CD1c-positive myeloid dendritic cell (primary cell): ENCODE data around the gene ZMYND8.

Experiments used
- DNase-seq: peaks from one replicate; pipeline ENCODE4 v3.0.0-alpha.2; 2016; ENCODE audit errors: extremely low spot score

The ZMYND8 gene

DNA sequence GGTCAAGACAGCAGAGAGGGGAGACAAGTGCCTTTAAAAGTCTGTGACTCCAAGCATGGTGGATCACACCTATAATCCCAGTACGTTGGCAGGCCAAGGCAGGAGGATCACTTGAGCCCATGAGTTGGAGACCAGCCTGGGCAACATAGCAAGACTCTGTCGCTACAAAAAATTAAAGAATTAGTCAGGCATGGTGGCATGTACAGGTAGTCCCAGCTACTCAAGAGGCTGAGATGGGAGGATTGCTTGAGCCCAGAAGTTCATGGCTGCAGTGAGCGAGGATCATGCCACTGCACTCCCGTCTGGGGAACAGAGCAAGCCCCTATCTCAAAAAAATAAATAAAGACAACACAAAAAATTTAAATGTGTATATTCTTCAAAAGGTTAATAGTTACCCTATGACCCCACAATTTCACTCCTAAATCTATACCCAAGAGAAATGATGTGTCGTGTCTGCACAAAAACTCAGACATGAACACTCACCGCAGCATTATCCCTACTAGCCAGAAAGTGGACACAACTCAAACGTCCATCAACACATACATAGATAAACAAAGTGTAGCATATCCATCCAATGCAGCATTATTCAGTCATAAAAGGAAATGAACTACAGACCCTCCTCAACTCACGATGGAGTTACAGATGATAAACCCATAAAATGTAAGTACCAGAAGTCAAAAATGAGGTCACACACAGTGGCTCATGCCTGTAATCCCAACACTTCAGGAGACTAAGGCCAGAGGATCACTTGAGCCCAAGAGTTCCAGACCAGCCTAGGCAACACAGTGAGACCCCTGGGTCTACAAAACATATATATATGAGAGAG lies 23.9 kb downstream of the ZMYND8 start:
- no peak for DNase-seq

GRCh38 chr20:47330933-47331708 lies 25.4 kb downstream of the ZMYND8 start:
- DNase-seq = peak; percentile 17

- no peak for DNase-seq
These were observed 26.4 kb downstream of the ZMYND8 start for GRCh38 chr20:47330071-47330470.

- no peak for DNase-seq
These were observed 28.4 kb downstream of the ZMYND8 start for GRCh38 chr20:47328129-47328528.

DNA sequence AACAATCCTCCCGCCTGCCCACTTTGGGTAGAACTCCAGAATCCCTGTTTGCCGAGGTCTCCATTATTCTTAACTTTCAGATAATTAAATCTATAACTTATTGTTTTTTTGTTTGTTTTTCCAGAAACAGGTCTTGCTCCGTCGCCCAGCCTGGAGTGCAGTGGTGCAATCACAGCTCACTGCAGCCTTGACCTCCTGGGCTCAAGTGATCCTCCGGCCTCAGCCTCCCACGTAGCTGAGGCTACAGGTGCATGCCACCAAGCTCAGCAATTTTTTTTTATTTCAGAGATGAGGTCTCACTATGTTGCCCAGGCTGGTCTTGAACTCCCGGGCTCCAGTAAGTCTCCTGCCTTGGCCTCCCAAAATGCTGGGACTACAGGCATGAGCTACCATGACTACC lies 28.8 kb downstream of the ZMYND8 start:
- DNase-seq = no peak

- DNase-seq = no peak
These were observed 29.7 kb downstream of the ZMYND8 start for GRCh38 chr20:47326658-47327268.

DNA sequence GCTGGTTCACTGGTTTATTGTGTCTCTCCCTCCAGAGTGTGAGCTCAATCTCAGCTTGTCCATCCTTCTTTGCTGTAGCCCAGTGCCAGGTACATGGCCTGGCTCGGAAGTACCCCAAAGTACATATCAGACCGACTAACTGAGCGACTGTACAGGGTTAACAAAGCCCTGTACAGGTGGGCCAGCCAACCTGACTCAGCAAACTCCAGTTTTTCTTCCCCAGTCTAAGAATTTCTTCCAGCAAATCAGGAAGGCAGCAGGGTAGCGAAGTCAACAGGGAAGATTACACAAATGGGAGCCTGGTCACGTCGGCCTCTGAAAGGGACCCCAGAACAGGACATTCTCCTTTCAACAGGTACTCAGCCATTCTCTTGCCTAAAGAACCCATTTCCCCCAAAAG lies 31.3 kb downstream of the ZMYND8 start:
- no peak for DNase-seq

DNA sequence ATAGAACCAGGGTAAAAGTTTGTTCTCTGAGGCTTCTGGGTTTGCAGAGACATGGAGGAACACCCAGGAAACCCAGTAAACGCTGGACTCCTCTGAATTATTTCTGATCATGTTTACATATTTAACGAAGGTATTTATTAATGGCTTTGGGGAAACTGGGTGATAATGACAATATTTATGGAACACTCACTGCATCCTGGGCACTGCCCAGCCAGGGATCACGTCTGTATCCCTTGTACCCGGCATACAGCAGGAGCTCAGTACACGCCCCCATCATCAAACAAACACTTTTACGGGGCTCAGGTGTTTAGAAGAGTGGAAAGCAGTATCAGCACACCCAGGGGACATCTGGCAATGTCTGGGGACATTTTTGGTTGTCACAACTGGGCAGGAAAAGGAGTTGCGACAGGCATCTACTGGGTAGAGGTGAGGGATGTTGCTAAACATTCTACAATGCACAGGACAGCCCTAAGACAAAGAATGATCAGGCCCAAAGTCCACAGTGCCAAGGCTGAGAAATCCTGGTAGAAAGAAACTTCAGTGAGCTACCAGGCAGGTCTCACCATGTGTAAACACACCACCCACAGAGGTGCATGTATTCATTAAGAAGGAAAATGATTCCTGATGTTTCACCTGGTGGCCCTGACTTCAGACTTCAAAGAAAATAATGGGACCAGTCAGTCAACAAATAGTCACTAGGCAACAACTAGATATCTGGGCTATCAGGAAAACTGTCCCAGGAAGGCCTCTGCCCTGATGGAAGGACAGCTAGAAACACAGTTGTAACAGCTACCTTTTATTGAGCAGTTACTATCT lies 35.3 kb downstream of the ZMYND8 start:
- DNase-seq = no peak

GRCh38 chr20:47319517-47320252 lies 36.8 kb downstream of the ZMYND8 start:
- DNase-seq = peak; percentile 61

DNA sequence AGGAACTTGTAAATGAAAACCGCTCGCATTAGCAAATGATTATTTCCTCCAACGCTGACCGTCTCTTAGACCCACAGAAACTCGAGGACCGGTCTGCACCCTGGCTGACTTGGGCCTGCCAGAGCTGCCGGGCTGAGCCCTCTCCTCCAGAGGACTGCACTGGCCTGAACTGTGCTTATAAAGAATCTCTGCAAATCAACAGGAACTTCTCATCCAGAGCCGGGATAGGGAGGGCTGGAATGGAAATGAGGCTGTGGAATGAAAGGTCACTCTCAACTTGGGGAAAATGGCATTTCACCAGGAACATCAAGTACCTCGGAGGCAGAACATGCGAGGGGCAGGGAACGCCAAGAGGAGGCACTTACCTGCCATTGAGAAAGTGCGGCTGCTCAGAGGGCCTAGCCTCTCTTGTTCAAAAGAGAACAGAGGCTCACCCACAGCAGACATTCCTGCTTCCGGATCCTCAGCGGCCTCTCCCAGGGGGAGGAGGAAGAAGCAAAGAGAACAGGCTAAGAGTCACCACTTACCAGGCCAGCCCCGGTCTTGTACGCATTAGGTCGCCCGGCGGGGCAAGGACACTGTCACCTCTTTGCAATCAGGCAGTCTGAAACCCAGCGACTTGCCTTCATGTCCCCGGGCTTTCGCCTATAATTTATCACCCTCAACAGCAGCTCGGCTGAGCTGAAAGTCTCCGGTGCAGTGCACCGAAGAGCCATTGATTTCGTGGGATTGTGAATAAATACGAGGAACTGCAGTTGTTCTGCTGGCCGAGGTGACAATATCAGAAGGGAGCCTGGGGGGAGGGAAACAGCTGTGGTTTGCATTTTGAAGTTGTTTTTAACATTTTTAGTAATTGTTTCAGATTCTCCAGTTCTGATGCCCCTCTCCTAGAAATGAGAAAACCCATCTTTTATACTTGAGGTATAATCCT lies 37.6 kb downstream of the ZMYND8 start:
- DNase-seq = peak; percentile 80

GRCh38 chr20:47318027-47318585 lies 38.4 kb downstream of the ZMYND8 start:
- peak; percentile 80 for DNase-seq

DNA sequence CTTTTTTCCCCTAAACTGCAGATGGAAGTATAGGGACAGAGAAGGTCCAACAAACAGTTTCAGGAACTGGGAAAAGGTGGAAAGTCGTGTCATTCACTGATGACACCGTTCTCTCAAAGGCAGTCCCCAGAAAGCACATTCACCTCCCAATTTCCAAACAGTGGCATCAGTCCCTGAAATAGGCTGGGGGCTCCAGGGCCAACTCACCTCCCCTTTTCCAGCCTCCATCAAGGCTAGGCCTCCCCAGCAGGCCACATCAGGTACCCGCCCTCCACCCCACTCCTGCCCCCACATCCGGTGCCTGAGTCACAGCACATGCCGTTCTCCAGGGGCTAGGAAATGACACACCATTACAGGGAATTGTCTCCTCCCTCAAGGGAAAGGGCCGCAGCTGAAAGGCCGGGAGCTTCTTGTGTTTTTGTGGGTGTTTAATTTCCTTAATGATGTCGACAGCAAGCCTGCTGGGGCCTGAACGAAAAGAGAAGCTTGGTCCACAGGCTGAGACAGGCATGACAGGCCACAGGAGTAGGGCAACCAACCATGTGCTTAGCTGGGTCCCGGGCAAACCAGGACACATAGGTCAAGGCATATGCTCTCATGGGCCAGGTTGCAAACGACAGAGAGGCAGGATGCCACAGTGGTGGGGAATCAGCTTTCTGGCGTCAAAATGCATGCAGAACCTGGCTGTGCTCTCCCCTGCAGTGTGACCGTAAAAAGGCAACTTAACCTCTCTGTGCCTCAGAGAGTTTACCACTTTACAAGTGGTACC lies 39.2 kb downstream of the ZMYND8 start:
- DNase-seq = peak; percentile 93

DNA sequence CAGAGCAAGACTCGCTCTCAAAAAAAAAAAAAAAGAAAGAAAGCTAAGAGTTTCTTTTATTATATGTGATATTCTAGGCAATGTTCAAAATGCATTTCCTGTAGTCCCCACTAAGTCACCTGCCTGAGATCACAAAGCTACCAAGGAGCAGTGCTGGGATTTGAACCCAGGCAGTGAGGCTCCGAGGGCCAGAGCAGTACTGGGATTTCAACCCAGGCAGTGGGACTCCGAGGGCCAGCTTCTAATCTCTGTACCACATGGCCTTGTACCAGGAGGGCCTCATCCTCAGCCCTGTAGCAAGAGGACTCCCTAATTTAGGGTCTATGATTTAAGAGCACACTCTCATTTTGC lies 39.7 kb downstream of the ZMYND8 start:
- no peak for DNase-seq

DNA sequence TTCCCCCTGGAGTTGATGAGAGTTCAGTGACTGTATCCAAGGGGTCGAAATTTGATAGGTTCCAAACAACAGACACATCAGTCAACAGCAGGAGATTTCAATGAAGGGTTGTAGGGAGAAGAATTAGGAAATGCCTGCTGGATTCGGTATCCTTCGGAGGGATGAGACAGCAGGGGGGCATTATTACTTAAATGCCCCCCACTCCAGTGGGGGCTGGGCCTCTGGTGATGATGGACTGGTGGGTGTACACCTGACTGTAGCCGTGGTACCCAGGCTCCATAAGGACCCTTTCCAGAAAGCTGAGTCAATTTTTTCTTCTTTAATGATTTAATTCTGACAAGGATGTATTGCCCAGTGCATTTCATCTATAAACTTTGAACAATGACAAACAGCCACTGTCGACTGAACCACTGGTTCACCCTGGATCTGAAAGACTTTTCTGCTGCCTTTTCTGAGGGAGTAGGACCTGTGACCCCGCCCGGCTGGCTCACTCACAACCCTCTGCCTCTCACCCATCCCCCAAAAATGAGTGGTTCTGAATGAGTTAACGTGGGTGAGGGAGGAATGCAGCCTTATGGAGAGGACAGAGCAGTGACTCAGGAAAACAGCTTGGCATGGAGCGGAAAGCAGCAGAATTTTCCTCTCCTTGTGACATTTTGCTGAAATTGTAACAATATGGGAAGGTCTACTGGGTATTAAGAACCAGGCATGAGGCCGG lies 41.0 kb downstream of the ZMYND8 start:
- no peak for DNase-seq

GRCh38 chr20:47314647-47315338 lies 41.7 kb downstream of the ZMYND8 start:
- no peak for DNase-seq

DNA sequence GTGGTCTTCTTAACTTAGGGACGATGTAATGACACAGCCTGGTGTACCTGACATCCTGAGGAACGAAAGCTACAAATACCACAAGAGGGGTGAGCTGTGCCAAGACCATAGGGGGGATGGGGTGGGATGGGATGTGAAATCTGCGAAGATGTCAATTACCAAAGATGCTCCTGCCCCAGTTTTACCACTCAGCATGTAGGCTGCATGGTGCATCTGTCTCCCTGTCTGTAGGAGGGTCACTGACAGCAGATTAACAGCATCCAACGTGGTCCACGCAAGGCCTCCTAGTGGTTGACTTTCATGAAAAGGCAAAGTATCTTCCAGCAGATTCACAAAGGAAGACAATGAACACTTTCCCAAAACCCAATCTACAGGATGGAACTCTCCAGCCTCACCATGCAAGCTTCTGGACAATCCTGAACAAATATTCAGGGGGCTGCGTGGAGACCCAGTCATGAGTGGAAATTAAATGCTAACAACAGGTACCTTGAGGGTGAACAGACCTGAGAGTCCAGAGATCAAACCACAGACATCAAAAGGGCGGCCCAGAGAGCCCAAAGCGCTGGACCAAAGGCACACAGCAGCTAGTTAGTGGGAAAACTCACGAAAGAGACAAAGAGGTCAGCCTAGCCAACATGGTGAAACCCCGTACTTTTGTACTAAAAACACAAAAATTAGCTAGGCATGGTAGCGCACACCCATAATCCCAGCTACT lies 44.4 kb downstream of the ZMYND8 start:
- no peak for DNase-seq

GRCh38 chr20:47311211-47311610 lies 45.3 kb downstream of the ZMYND8 start:
- no peak for DNase-seq
